ENCODE data around the gene AP2A2. TPM values are rescaled to one million over a fixed set of nuclear protein-coding genes. Genes with fewer than 3 reads are reported as not detected.

The AP2A2 gene
- total RNA-seq, 4 donors from 2014 or later, result 49.5 to 82.6 (median 72.2) TPM

GRCh38 chr11:1034456-1035295 lies 109.0 kb downstream of the AP2A2 start:
- intact Hi-C loops (cut with DNase I), result no loop called here
- Histone ChIP-seq H3K4me1 (peaks cover 0 to 7% (median 0%) of the 10 kb centered on the region in 4 donors), H3K4me3 (no peak overlapping the region), H3K27me3 (peaks cover 0 to 39% (median 0%) of the 10 kb centered on the region in 4 donors), H3K9me3 (no peaks in the 10 kb centered on the region), H3K27ac (replicated peaks in 1 of 4) (no peak overlapping the region), H3K36me3 (no peaks in the 10 kb centered on the region)
- no peak for TF ChIP-seq CTCF (IDR thresholded peaks at IDR 0.05)
- TF ChIP-seq POLR2A (IDR thresholded peaks at IDR 0.05; ENCODE audit: low read depth), result no peak
- no peak for TF ChIP-seq POLR2AphosphoS5 (IDR thresholded peaks at IDR 0.05)
- TF ChIP-seq EP300 (IDR thresholded peaks at IDR 0.05), result no peak
- no peak for DNase-seq (ENCODE audit: extremely low spot score)
- 69% methylated on average over 11 of the region's 39 CpGs for WGBS

- Histone ChIP-seq H3K36me3 (no peaks in the 10 kb centered on the region), H3K4me3 (no peak overlapping the region), H3K27ac (replicated peaks in 1 of 4) (no peak overlapping the region), H3K27me3 (peaks cover 0 to 49% (median 5%) of the 10 kb centered on the region in 4 donors), H3K9me3 (no peaks in the 10 kb centered on the region), H3K4me1 (peaks cover 0 to 7% (median 0%) of the 10 kb centered on the region in 4 donors)
- TF ChIP-seq EP300 (IDR thresholded peaks at IDR 0.05) (no peak), POLR2A (IDR thresholded peaks at IDR 0.05; ENCODE audit: low read depth) (no peak), POLR2AphosphoS5 (IDR thresholded peaks at IDR 0.05) (no peak), CTCF (IDR thresholded peaks at IDR 0.05) (no peak)
- DNase-seq (ENCODE audit: extremely low spot score), result no peak
- intact Hi-C loops (cut with DNase I), result no loop called here
- 65% methylated on average over 8 of the region's 29 CpGs for WGBS
These were observed 110.1 kb downstream of the AP2A2 start for GRCh38 chr11:1035577-1036283.

- Histone ChIP-seq H3K27ac (replicated peaks in 1 of 4) (no peak within 1 kb of the TSS), H3K36me3 (no peaks in the 10 kb centered on the region), H3K9me3 (no peaks in the 10 kb centered on the region), H3K27me3 (peaks cover 0 to 51% (median 6%) of the 10 kb centered on the region in 4 donors), H3K4me3 (no peak within 1 kb of the TSS), H3K4me1 (peaks cover 0 to 7% (median 0%) of the 10 kb centered on the region in 4 donors)
- WGBS, result 76% methylated on average over 3 of the region's 42 CpGs
- TF ChIP-seq EP300 (IDR thresholded peaks at IDR 0.05), result no peak
- TF ChIP-seq POLR2AphosphoS5 (IDR thresholded peaks at IDR 0.05), result no peak
- TF ChIP-seq POLR2A (IDR thresholded peaks at IDR 0.05; ENCODE audit: low read depth), result no peak
- TF ChIP-seq CTCF (IDR thresholded peaks at IDR 0.05), result no peak
- intact Hi-C loops (cut with DNase I), result no loop called here
- DNase-seq (ENCODE audit: extremely low spot score), result no peak
These were observed 110.7 kb downstream of the AP2A2 start, which contains the start of gene MUC6 for GRCh38 chr11:1036303-1036923. TSS of gene MUC6 (minus strand) at chr11:1036718. CDS start at chr11:1036655, 63 bp downstream.

GRCh38 chr11:1036931-1037330 lies 111.3 kb downstream of the AP2A2 start:
- Histone ChIP-seq H3K36me3 (no peaks in the 10 kb centered on the region), H3K4me1 (peaks cover 0 to 7% (median 0%) of the 10 kb centered on the region in 4 donors), H3K27me3 (peaks cover 0 to 56% (median 9%) of the 10 kb centered on the region in 4 donors), H3K4me3 (no peak overlapping the region), H3K27ac (replicated peaks in 1 of 4) (no peak overlapping the region), H3K9me3 (no peaks in the 10 kb centered on the region)
- WGBS, result no CpG with 5 or more reads among the region's 13 CpGs
- TF ChIP-seq EP300 (IDR thresholded peaks at IDR 0.05) (no peak), POLR2AphosphoS5 (IDR thresholded peaks at IDR 0.05) (no peak), CTCF (IDR thresholded peaks at IDR 0.05) (no peak), POLR2A (IDR thresholded peaks at IDR 0.05; ENCODE audit: low read depth) (no peak)
- no peak for DNase-seq (ENCODE audit: extremely low spot score)
- intact Hi-C loops (cut with DNase I), result no loop called here
